ENCODE measurements around the gene RBM19.

DNA sequence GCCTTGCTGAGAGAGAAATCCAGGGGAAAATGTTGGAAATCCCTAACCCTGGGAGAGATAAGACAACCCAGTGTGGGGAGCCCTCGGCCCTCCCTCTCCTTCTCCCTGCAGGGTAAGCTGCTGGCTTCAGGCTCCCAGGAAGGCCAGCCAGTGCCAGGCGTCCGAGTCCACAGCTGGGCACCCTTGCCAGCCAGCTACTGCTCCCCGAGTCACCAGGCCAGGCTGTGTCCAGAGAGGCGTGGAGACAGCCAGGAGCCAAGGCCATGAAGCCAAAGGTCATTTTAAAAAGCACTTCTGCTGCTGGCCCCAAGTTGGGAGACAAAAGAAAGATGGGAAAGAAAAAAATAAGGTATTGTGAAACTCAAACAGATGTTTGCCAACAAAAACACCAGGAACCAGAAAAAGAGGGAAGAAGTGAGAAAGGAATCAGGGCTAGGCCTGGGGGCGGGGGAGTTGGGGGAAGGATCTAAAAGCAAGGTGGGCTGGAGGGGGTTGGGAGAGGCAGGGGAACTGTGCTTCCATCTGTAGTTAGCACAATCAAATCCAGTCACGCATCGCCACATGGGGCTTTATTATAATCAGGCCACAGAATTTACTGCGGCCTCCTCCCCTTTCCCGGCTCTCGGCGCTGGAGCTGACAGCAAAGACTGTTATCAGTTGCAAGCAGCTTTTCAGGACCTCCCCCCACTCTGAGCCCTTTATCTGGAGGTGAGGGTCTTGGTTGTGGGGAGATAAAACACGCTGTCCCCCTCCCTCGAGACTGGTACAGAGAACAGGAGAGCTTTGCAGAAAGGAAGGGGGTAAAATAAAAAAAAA lies 33.5 kb downstream of the RBM19 start:
- TF ChIP-seq, protein P1, sequence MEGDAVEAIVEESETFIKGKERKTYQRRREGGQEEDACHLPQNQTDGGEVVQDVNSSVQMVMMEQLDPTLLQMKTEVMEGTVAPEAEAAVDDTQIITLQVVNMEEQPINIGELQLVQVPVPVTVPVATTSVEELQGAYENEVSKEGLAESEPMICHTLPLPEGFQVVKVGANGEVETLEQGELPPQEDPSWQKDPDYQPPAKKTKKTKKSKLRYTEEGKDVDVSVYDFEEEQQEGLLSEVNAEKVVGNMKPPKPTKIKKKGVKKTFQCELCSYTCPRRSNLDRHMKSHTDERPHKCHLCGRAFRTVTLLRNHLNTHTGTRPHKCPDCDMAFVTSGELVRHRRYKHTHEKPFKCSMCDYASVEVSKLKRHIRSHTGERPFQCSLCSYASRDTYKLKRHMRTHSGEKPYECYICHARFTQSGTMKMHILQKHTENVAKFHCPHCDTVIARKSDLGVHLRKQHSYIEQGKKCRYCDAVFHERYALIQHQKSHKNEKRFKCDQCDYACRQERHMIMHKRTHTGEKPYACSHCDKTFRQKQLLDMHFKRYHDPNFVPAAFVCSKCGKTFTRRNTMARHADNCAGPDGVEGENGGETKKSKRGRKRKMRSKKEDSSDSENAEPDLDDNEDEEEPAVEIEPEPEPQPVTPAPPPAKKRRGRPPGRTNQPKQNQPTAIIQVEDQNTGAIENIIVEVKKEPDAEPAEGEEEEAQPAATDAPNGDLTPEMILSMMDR (IDR thresholded peaks at IDR 0.05), result no peak
- no peak for TF ChIP-seq POLR2A (IDR thresholded peaks at IDR 0.05)

Data from heart left ventricle (tissue), 13 donors.